ENCODE results near the gene TRAPPC3L.

- TF ChIP-seq ZNF274 (IDR thresholded peaks at IDR 0.05; ENCODE audit: low read depth, low read length) (no peak), YY1 (IDR thresholded peaks at IDR 0.05; ENCODE audit: insufficient read depth, insufficient read length) (no peak)
These were observed 95.2 kb downstream of the TRAPPC3L start for GRCh38 chr6:116450185-116450710.

Data from NT2/D1 (cell line).